SU-DHL-6 (cell line): ENCODE measurements around the gene GADD45GIP1.

Source experiments
- H2AFZ ChIP-seq: fragments of 200-600 bp; sonication (generic); 2 replicates; pipeline ENCODE4 v1.6.1; 2014; ENCODE audit warnings: low read depth, mild to moderate bottlenecking, moderate library complexity, mixed read lengths, antibody characterized with exemption, low read length; ENCODE audit not compliant: severe bottlenecking
- H3F3A ChIP-seq: fragments of 200-600 bp; shearing (Covaris generic); 2 replicates; pipeline ENCODE4 v1.6.0; 2016; ENCODE audit warnings: antibody characterized with exemption, mild to moderate bottlenecking; ENCODE audit not compliant: insufficient read depth
- H3K27ac ChIP-seq: fragments of 200-600 bp; sonication (generic); 2 replicates; pipeline ENCODE4 v1.5.1; 2016; ENCODE audit warnings: low read depth, mild to moderate bottlenecking, low read length, moderate library complexity, mixed read lengths
- H3K27me3 ChIP-seq: fragments of 200-600 bp; sonication (generic), shearing (Covaris generic); 2 replicates; pipeline ENCODE4 v1.6.0; 2014; ENCODE audit warnings: mild to moderate bottlenecking, low read length
- H3K36me3 ChIP-seq: fragments of 200-600 bp; sonication (generic); 2 replicates; pipeline ENCODE4 v1.6.1; 2014; ENCODE audit warnings: mild to moderate bottlenecking, low read length, mixed read lengths
- H3K4me2 ChIP-seq: fragments of 300-600, 200-600 bp; shearing (Covaris generic), sonication (generic); 2 replicates; pipeline ENCODE4 v1.6.0; 2014; ENCODE audit warnings: low read length, low read depth, mild to moderate bottlenecking; ENCODE audit not compliant: poor library complexity, severe bottlenecking
- H3K4me3 ChIP-seq: fragments of 200-600 bp; sonication (generic); 2 replicates; pipeline ENCODE4 v1.5.1; 2014; ENCODE audit warnings: antibody characterized with exemption, low read length, mild to moderate bottlenecking, mixed read lengths; ENCODE audit not compliant: insufficient read depth, poor library complexity, severe bottlenecking
- H3K79me2 ChIP-seq: fragments of 200-600 bp; sonication (generic); 2 replicates; pipeline ENCODE4 v1.6.1; 2014; ENCODE audit warnings: mild to moderate bottlenecking, low read length, moderate library complexity; ENCODE audit not compliant: insufficient read depth
- H3K9ac ChIP-seq: fragments of 200-600 bp; sonication (generic); 2 replicates; pipeline ENCODE4 v1.7.0; 2014; ENCODE audit warnings: mild to moderate bottlenecking, low read length
- H3K9me2 ChIP-seq: fragments of 200-600 bp; sonication (generic); replicated peaks from 2 replicates; pipeline ENCODE4 v1.6.1; 2014; ENCODE audit warnings: low read length; ENCODE audit not compliant: insufficient read depth
- H3K9me3 ChIP-seq: fragments of 200-600 bp; sonication (generic); 2 replicates; pipeline ENCODE4 v1.6.1; 2014; ENCODE audit warnings: low read length, mixed read lengths; ENCODE audit not compliant: insufficient read depth
- H4K20me1 ChIP-seq: fragments of 200-600 bp; sonication (generic); 2 replicates; pipeline ENCODE4 v1.6.1; 2014; ENCODE audit warnings: low read depth, mild to moderate bottlenecking, antibody characterized with exemption, low read length, moderate library complexity, mixed read lengths
- CTCF ChIP-seq: fragments of 200-600 bp; sonication (generic); IDR thresholded peaks from one replicate; pipeline ENCODE4 v1.5.1; 2017; ENCODE audit warnings: antibody characterized with exemption, mild to moderate bottlenecking, low read length, moderate library complexity; ENCODE audit not compliant: insufficient read depth, poor library complexity, severe bottlenecking
- EZH2phosphoT487 ChIP-seq: fragments of 200-600 bp; sonication (generic), shearing (Covaris generic); conservative IDR thresholded peaks from 2 replicates; pipeline ENCODE4 v1.6.1; 2018; ENCODE audit warnings: mild to moderate bottlenecking, antibody characterized with exemption, low read length, moderate library complexity, mixed read lengths

The GADD45GIP1 gene

DNA sequence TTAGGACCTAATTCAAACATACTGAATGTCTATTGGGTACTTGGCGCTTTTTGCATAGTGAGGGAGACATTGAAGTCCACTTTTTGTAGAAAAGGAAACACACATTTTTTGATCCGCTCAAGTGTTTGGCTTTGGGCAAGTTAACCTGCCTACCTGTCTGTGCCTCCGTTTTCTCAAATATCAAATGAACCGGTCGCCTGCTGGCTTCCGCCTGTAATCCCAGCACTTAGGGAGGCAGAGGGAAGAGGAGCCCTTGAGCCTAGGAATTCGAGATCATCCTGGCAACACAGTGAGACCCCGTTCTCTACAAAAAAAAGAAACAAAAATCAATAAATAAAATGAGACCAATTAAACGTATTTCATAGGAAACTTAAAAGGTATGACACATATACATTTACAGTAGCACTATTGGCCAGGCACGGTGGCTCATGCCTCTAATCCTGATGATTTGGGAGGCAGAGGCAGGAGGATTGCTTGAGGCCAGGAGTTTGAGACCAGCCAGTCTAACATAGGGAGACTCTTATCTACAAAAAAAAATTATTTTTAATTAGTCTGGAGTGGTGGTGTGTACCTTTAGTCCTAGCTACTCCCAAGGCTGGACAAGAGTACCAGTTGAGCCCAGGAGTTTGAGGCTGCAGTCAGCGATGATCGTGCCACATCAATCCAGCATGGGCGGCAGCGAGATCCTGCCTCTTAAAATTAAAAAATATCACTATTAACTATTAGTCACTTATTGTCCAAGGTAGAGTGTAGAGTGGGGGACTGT, 10.1 kb downstream of the GADD45GIP1 start:
- TF ChIP-seq CTCF: no peak
- no peaks in the 10 kb centered on the region for H3K27me3 ChIP-seq
- peaks cover 30% of the 10 kb centered on the region for H3K79me2 ChIP-seq
- H3F3A ChIP-seq: peaks cover 42% of the 10 kb centered on the region
- no peaks in the 10 kb centered on the region for H3K9me3 ChIP-seq
- H3K9me2 ChIP-seq: no peaks in the 10 kb centered on the region
- no peak overlapping the region for H2AFZ ChIP-seq
- peaks cover 13% of the 10 kb centered on the region for H3K36me3 ChIP-seq
- H3K4me3 ChIP-seq: peak overlapping the region; percentile 82
- peak overlapping the region; percentile 87 for H3K4me2 ChIP-seq
- H4K20me1 ChIP-seq: no peaks in the 10 kb centered on the region
- peak overlapping the region; percentile 84 for H3K9ac ChIP-seq
- H3K27ac ChIP-seq: peak overlapping the region; percentile 68

GRCh38 chr19:12946092-12946721, 10.8 kb downstream of the GADD45GIP1 start:
- peak overlapping the region; percentile 87 for H3K4me2 ChIP-seq
- no peak for TF ChIP-seq EZH2phosphoT487
- TF ChIP-seq CTCF: no peak
- H3K4me3 ChIP-seq: peak overlapping the region; percentile 82
- H3K27me3 ChIP-seq: no peaks in the 10 kb centered on the region
- H3K9me2 ChIP-seq: no peaks in the 10 kb centered on the region
- no peak overlapping the region for H2AFZ ChIP-seq
- no peaks in the 10 kb centered on the region for H3K9me3 ChIP-seq
- peaks cover 13% of the 10 kb centered on the region for H3K36me3 ChIP-seq
- peaks cover 30% of the 10 kb centered on the region for H3K79me2 ChIP-seq
- H3K27ac ChIP-seq: peak overlapping the region; percentile 68
- H3F3A ChIP-seq: peaks cover 49% of the 10 kb centered on the region
- H4K20me1 ChIP-seq: no peaks in the 10 kb centered on the region
- H3K9ac ChIP-seq: peak overlapping the region; percentile 84

DNA sequence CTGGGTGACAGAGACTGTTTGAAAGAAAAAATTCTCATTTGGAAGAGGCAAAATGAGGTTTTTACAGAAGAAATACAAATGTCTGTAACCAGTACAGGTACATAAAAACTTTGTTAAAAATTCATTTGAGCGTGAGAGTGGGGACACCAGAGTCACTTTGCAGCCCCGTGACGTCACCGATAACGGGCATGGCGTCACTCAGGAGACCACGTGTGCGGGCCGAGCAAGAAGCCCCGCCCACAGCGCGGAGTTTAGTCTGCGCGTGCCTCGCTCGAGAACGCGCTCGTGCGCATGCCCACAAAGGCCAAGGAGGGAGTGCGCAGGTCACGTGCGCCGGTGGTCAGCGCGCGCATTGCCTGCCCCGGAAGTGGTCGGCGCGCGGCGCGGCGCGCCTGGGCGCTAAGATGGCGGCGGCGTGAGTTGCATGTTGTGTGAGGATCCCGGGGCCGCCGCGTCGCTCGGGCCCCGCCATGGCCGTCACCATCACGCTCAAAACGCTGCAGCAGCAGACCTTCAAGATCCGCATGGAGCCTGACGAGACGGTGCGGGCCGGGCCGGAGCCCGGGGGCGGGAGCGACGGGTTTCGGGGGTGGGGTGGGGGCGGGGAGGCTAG, 11.4 kb downstream of the GADD45GIP1 start, which contains the start of gene RAD23A:
RAD23A (plus strand) TSS at position 384 of the 613 bp plus-strand sequence; CDS start at position 471, 87 bp downstream.
- Histone ChIP-seq H3K27me3 (no peaks in the 10 kb centered on the region), H4K20me1 (no peaks in the 10 kb centered on the region), H2AFZ (no peak within 1 kb of the TSS), H3K27ac (peak within 1 kb of the TSS; percentile 77), H3K36me3 (peaks cover 18% of the 10 kb centered on the region), H3K9ac (peak within 1 kb of the TSS; percentile 84), H3K79me2 (peaks cover 37% of the 10 kb centered on the region), H3F3A (peaks cover 55% of the 10 kb centered on the region), H3K9me2 (no peaks in the 10 kb centered on the region), H3K4me2 (peak within 1 kb of the TSS; percentile 87), H3K9me3 (no peaks in the 10 kb centered on the region), H3K4me3 (peak within 1 kb of the TSS; percentile 82)
- TF ChIP-seq CTCF (no peak), EZH2phosphoT487 (no peak)
